IMR-90 (cell line): ENCODE results near the gene NPW. TPM values are rescaled to one million over a fixed set of nuclear protein-coding genes. Genes with fewer than 3 reads are reported as not detected.

ENCODE experiments used
- ATAC-seq: fragments of 200-7000 bp; cut with Tn5 transposase; 2 replicates; pipeline ENCODE4 v1.9.1; 2020; ENCODE audit warnings: low read depth, mild to moderate bottlenecking, moderate library complexity
- BruUV-seq: library from RNA; stranded (reverse); fragments of 400-500 nt; replicated peaks from 2 replicates; lab custom pipeline; 2021; lab: Mats Ljungman, UMichigan
- CTCF ChIA-PET: fragments of 300-600 bp; formaldehyde crosslinking; extraction: SDS; loops from one replicate; lab custom pipeline; 2021; ENCODE audit warnings: antibody characterized with exemption; lab: Yijun Ruan, JAX
- POLR2A ChIA-PET: fragments of 300-600 bp; sonication (Branson Sonifier 250); formaldehyde crosslinking; loops from one replicate; lab custom pipeline; 2022; ENCODE audit warnings: antibody characterized with exemption; ENCODE audit not compliant: unreplicated experiment; lab: Charles Lee
- DNase-seq: peaks from one replicate; pipeline ENCODE4 v3.0.0; 2013
- H2AFZ ChIP-seq: replicated peaks from 2 replicates; pipeline ENCODE3; 2013; ENCODE audit warnings: low read length, mild to moderate bottlenecking; ENCODE audit not compliant: poor library complexity
- H2AK5ac ChIP-seq: 2 replicates; pipeline ENCODE4 v1.6.1; 2013; ENCODE audit warnings: low read depth, low read length, inconsistent platforms
- H2AK9ac ChIP-seq: replicated peaks from 2 replicates; pipeline ENCODE3; 2013; ENCODE audit warnings: mild to moderate bottlenecking, low read depth, low read length, moderate library complexity; ENCODE audit not compliant: poor library complexity
- H2BK120ac ChIP-seq: 2 replicates; pipeline ENCODE4 v1.6.1; 2013; ENCODE audit warnings: low read depth, low read length, inconsistent platforms
- H2BK15ac ChIP-seq: 3 replicates; pipeline ENCODE4 v1.6.1; 2013; ENCODE audit warnings: low read depth, low read length, inconsistent platforms
- H2BK20ac ChIP-seq: 2 replicates; pipeline ENCODE4 v1.6.1; 2013; ENCODE audit warnings: low read depth, mild to moderate bottlenecking, inconsistent platforms, low read length, moderate library complexity
- H2BK5ac ChIP-seq: 2 replicates; pipeline ENCODE4 v1.6.1; 2013; ENCODE audit warnings: mild to moderate bottlenecking, low read depth, low read length, inconsistent platforms; ENCODE audit not compliant: poor library complexity, severe bottlenecking
- H3K14ac ChIP-seq: replicated peaks from 2 replicates; pipeline ENCODE4 v1.6.1; 2013; ENCODE audit warnings: low read depth, low read length, inconsistent platforms
- H3K18ac ChIP-seq: 2 replicates; pipeline ENCODE4 v1.6.1; 2013; ENCODE audit warnings: low read depth, low read length, control low read depth
- H3K23ac ChIP-seq: 2 replicates; pipeline ENCODE4 v1.6.1; 2013; ENCODE audit warnings: low read depth, low read length, inconsistent platforms
- H3K27ac ChIP-seq: 2 replicates; pipeline ENCODE4 v1.5.1; 2013; ENCODE audit warnings: mild to moderate bottlenecking, control low read depth, low read length; ENCODE audit not compliant: insufficient read depth
- H3K27me3 ChIP-seq: 2 replicates; pipeline ENCODE4 v1.6.1; 2013; ENCODE audit warnings: low read length; ENCODE audit not compliant: control insufficient read depth, insufficient read depth
- H3K36me3 ChIP-seq: 2 replicates; pipeline ENCODE4 v1.6.1; 2013; ENCODE audit warnings: low read length, mixed read lengths; ENCODE audit not compliant: control insufficient read depth, insufficient read depth
- H3K4ac ChIP-seq: 2 replicates; pipeline ENCODE4 v1.6.1; 2013; ENCODE audit warnings: low read depth, low read length, inconsistent platforms
- H3K4me1 ChIP-seq: 2 replicates; pipeline ENCODE4 v1.6.1; 2013; ENCODE audit warnings: low read length, mixed read lengths; ENCODE audit not compliant: control insufficient read depth, insufficient read depth
- H3K4me2 ChIP-seq: 2 replicates; pipeline ENCODE4 v1.6.1; 2013; ENCODE audit warnings: low read depth, mild to moderate bottlenecking, control low read depth, low read length, moderate library complexity
- H3K4me3 ChIP-seq: 2 replicates; pipeline ENCODE4 v1.5.1; 2013; ENCODE audit warnings: low read depth, mild to moderate bottlenecking, control low read depth, low read length, moderate library complexity; ENCODE audit not compliant: insufficient read depth
- H3K56ac ChIP-seq: 2 replicates; pipeline ENCODE4 v1.6.1; 2013; ENCODE audit warnings: low read length, inconsistent platforms; ENCODE audit not compliant: insufficient read depth; ENCODE audit errors: extremely low read depth
- H3K79me1 ChIP-seq, 2 experiments: 2 replicates each; pipeline ENCODE4 v1.6.1; 2013; ENCODE audit warnings: low read length in 2 of 2, inconsistent platforms in 1 of 2, low read depth in 1 of 2
- H3K9ac ChIP-seq: 2 replicates; pipeline ENCODE4 v1.6.1; 2013; ENCODE audit warnings: low read depth, low read length, control low read depth
- H3K9me1 ChIP-seq: 2 replicates; pipeline ENCODE4 v1.6.1; 2013; ENCODE audit warnings: low read length, inconsistent platforms; ENCODE audit not compliant: insufficient read depth
- H3K9me3 ChIP-seq: 2 replicates; pipeline ENCODE4 v1.6.1; 2013; ENCODE audit warnings: low read length; ENCODE audit not compliant: control insufficient read depth, insufficient read depth
- H4K20me1 ChIP-seq: 2 replicates; pipeline ENCODE4 v1.6.1; 2013; ENCODE audit warnings: low read length, inconsistent platforms; ENCODE audit not compliant: insufficient read depth
- H4K5ac ChIP-seq: 2 replicates; pipeline ENCODE4 v1.6.1; 2013; ENCODE audit warnings: mild to moderate bottlenecking, low read depth, low read length, control low read depth
- H4K8ac ChIP-seq, 2 experiments: 2 replicates each; pipeline ENCODE4 v1.6.1; 2013; ENCODE audit warnings: low read depth in 2 of 2, low read length in 2 of 2, control low read depth in 1 of 2, inconsistent platforms in 1 of 2
- H4K91ac ChIP-seq: 2 replicates; pipeline ENCODE4 v1.6.1; 2013; ENCODE audit warnings: low read depth, low read length, inconsistent platforms; ENCODE audit not compliant: insufficient read depth
- BHLHE40 ChIP-seq: fragments of 150-350 bp; IDR thresholded peaks from 2 replicates; pipeline ENCODE4 v1.6.1; 2016; ENCODE audit warnings: mild to moderate bottlenecking, low read depth, low read length
- CHD1 ChIP-seq: IDR thresholded peaks from 2 replicates; pipeline ENCODE4 v1.6.1; 2012; ENCODE audit warnings: low read depth, low read length, improper control_type of control experiment
- FOS ChIP-seq: fragments of 150-350 bp; IDR thresholded peaks from 2 replicates; pipeline ENCODE4 v1.6.1; 2016; ENCODE audit warnings: low read depth, low read length
- MAFK ChIP-seq: IDR thresholded peaks from 2 replicates; pipeline ENCODE4 v1.6.1; 2012; ENCODE audit warnings: low read depth, low read length, improper control_type of control experiment
- MAZ ChIP-seq: IDR thresholded peaks from 2 replicates; pipeline ENCODE4 v1.6.1; 2012; ENCODE audit warnings: low read depth, mild to moderate bottlenecking, low read length, improper control_type of control experiment, moderate library complexity, borderline replicate concordance
- MXI1 ChIP-seq: IDR thresholded peaks from 2 replicates; pipeline ENCODE4 v1.6.1; 2012; ENCODE audit warnings: low read depth, mild to moderate bottlenecking, low read length, moderate library complexity, borderline replicate concordance
- NFE2L2 ChIP-seq: fragments of 150-350 bp; IDR thresholded peaks from 2 replicates; pipeline ENCODE4 v1.6.1; 2016; ENCODE audit warnings: low read depth, mild to moderate bottlenecking, low read length
- POLR2A ChIP-seq: IDR thresholded peaks from 2 replicates; pipeline ENCODE4 v1.6.1; 2012; ENCODE audit warnings: mild to moderate bottlenecking, low read depth, low read length
- RAD21 ChIP-seq: IDR thresholded peaks from 2 replicates; pipeline ENCODE4 v1.6.1; 2012; ENCODE audit warnings: low read length, improper control_type of control experiment
- RCOR1 ChIP-seq: IDR thresholded peaks from 2 replicates; pipeline ENCODE4 v1.6.1; 2012; ENCODE audit warnings: mild to moderate bottlenecking, low read length, improper control_type of control experiment; ENCODE audit not compliant: insufficient replicate concordance
- RFX5 ChIP-seq: IDR thresholded peaks from 2 replicates; pipeline ENCODE4 v1.8.0; 2012; ENCODE audit warnings: low read depth, mild to moderate bottlenecking, low read length, moderate library complexity
- SMC3 ChIP-seq: fragments of 150-350 bp; IDR thresholded peaks from 2 replicates; pipeline ENCODE4 v1.6.1; 2016; ENCODE audit warnings: low read depth, mild to moderate bottlenecking, antibody characterized with exemption, low read length, moderate library complexity
- USF2 ChIP-seq: fragments of 150-350 bp; IDR thresholded peaks from 2 replicates; pipeline ENCODE4 v1.6.1; 2017; ENCODE audit warnings: mild to moderate bottlenecking, antibody characterized with exemption, low read length, low read depth
- WGBS, 2 experiments: methylation state at CpG; one replicate each; pipeline versions ENCODE4 v1.1.5 to v1.1.7; 2013; ENCODE audit warnings: missing lambda C conversion rate in 2 of 2; ENCODE audit not compliant: insufficient read length in 1 of 2; ENCODE audit errors: extremely low coverage in 2 of 2; 5-methylcytosine and 5-hydroxymethylcytosine counted together
- dilution Hi-C: fragments of 300-500 bp; cut with HindIII; formaldehyde crosslinking; loops from one replicate; pipeline ENCODE4 v1.14.3; 2018; ENCODE audit warnings: low sequenced_read_pairs; ENCODE audit not compliant: unreplicated experiment
- in situ Hi-C: fragments of 300-500 bp; cut with MboI; formaldehyde crosslinking; loops from 3 replicates; pipeline ENCODE4 v1.14.3; 2019; ENCODE audit warnings: low sequenced_read_pairs, inconsistent platforms, mixed read lengths
- intact Hi-C: fragments of 100-400 bp; cut with micrococcal nuclease; formaldehyde crosslinking; loops from 2 replicates; pipeline ENCODE4 v1.10.0; 2022
- polyA plus RNA-seq, 3 experiments: library from polyadenylated mRNA; depleted of rRNA; stranded (reverse); fragments of >200 nt; gene quantifications; 2 replicates each; pipeline ENCODE4 v1.2.3, GENCODE V29; 2012; ENCODE audit warnings: low replicate concordance in 1 of 3
- total RNA-seq: library from RNA; depleted of rRNA; stranded (reverse); fragments of >200 nt; gene quantifications from 2 replicates; pipeline ENCODE4 v1.2.3, GENCODE V29; 2012
- TF ChIP-seq, protein P1 (sequence below): fragments of 150-350 bp; IDR thresholded peaks from 2 replicates; pipeline ENCODE4 v1.6.1; 2016; ENCODE audit warnings: low read depth, mild to moderate bottlenecking, low read length, moderate library complexity, borderline replicate concordance

The NPW gene
- total and polyA plus RNA-seq, 2 of the 4 experiments (the other 2 are of a cell fraction), result 0.18 to 2.0 TPM

GRCh38 chr16:2006317-2006716, 13.3 kb upstream of the NPW start:
- H4K20me1 ChIP-seq, result peaks cover 76% of the 10 kb centered on the region
- CTCF ChIA-PET, result no interaction called here

More at GRCh38 chr16:2006317-2006716, 13.3 kb upstream of the NPW start:
- H3K4me3 ChIP-seq, result no peak overlapping the region
- peaks cover 8% of the 10 kb centered on the region; the same call in 1 of the 2 replicates for H3K9me1 ChIP-seq
- ATAC-seq (no peak), DNase-seq (no peak)
- no peak for TF ChIP-seq USF2
- TF ChIP-seq MAZ, result no peak
- no peak for TF ChIP-seq CHD1
- no peak for TF ChIP-seq RAD21
- no peak for TF ChIP-seq MAFK
- TF ChIP-seq RFX5, result no peak
- no peak for TF ChIP-seq POLR2A
- no peak for TF ChIP-seq FOS
- no peak for TF ChIP-seq NFE2L2
- TF ChIP-seq RCOR1, result no peak
- TF ChIP-seq, protein P1, sequence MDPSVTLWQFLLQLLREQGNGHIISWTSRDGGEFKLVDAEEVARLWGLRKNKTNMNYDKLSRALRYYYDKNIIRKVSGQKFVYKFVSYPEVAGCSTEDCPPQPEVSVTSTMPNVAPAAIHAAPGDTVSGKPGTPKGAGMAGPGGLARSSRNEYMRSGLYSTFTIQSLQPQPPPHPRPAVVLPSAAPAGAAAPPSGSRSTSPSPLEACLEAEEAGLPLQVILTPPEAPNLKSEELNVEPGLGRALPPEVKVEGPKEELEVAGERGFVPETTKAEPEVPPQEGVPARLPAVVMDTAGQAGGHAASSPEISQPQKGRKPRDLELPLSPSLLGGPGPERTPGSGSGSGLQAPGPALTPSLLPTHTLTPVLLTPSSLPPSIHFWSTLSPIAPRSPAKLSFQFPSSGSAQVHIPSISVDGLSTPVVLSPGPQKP, result no peak
- TF ChIP-seq BHLHE40, result no peak
- no peak for TF ChIP-seq MXI1
- no peak for TF ChIP-seq SMC3
- whole genome bisulfite sequencing, 2 experiments, result 94% methylated on average over 5 of the region's 8 CpGs; no CpG with 5 or more reads in 1 of the 2 experiments
- H3K9ac ChIP-seq, result no peak overlapping the region
- H3K23ac ChIP-seq, result 0 out of 2 replicates have a peak overlapping the region, but pooled peaks have one; percentile 43
- H2AK5ac ChIP-seq, result no peak overlapping the region
- no peak overlapping the region for H4K8ac ChIP-seq
- peak overlapping the region; percentile 6 for H2AK9ac ChIP-seq
- H3K4me1 ChIP-seq, result peaks cover 28% of the 10 kb centered on the region
- BruUV-seq, result no TSS peak
- H2BK20ac ChIP-seq, result no peak overlapping the region
- no peaks in the 10 kb centered on the region for H3K27me3 ChIP-seq
- no peak overlapping the region for H3K56ac ChIP-seq
- no peak overlapping the region for H3K4me2 ChIP-seq
- POLR2A ChIA-PET, result no interaction called here
- H2AFZ ChIP-seq, result no peak overlapping the region
- H4K5ac ChIP-seq, result no peak overlapping the region
- dilution Hi-C loops, result no loop called here
- no peak overlapping the region for H3K4ac ChIP-seq
- H3K79me1 ChIP-seq, result peaks cover 19 to 88% of the 10 kb centered on the region in 2 experiments; a peak in 3 of 4 replicates
- H2BK15ac ChIP-seq, result no peak overlapping the region
- peaks cover 30% of the 10 kb centered on the region for H3K36me3 ChIP-seq
- no peak overlapping the region for H3K18ac ChIP-seq
- intact Hi-C loops, result no loop called here
- no peak overlapping the region for H3K14ac ChIP-seq
- no peak overlapping the region for H4K91ac ChIP-seq
- no peak overlapping the region for H2BK5ac ChIP-seq
- no peak overlapping the region for H3K27ac ChIP-seq
- H3K9me3 ChIP-seq, result no peaks in the 10 kb centered on the region
- H2BK120ac ChIP-seq, result no peak overlapping the region
- in situ Hi-C loops, result no loop called here
